Measurements from ENCODE around the gene GPR155. TPM values are rescaled to one million over a fixed set of nuclear protein-coding genes. Genes with fewer than 3 reads are reported as not detected.

GPR155 gene
- total RNA-seq, 4 donors from 2014 or later, result 28.8 to 43.2 (median 39.1) TPM

DNA sequence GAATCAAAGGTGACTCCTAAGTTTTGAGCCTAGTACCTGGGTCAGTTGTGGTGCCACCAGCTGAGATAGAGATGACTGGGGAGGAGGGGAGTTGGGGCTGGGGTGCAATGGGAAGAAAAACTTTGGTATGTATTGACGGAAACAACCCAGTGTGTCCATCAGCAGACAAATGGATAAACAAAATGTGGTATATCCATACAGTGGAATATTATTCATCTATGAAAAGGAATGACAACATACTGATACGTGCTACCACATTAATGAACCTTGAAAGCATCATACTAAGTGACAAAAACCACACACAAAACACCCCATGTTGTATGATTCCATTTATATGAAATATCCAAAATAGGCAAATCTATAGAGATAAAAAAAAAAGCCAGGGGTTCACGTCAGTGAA, 41.1 kb upstream of the GPR155 start:
- intact Hi-C loops (cut with DNase I), result no loop called here
- Histone ChIP-seq H3K4me3 (no peak overlapping the region), H3K9me3 (peaks cover 0 to 5% (median 0%) of the 10 kb centered on the region in 4 donors), H3K27me3 (no peaks in the 10 kb centered on the region), H3K27ac (replicated peaks in 1 of 4) (no peak overlapping the region), H3K36me3 (no peaks in the 10 kb centered on the region), H3K4me1 (peaks cover 0 to 7% (median 0%) of the 10 kb centered on the region in 4 donors)
- TF ChIP-seq POLR2AphosphoS5 (IDR thresholded peaks at IDR 0.05) (no peak), EP300 (IDR thresholded peaks at IDR 0.05) (no peak), POLR2A (IDR thresholded peaks at IDR 0.05; ENCODE audit: low read depth) (no peak)
- TF ChIP-seq, protein P1, sequence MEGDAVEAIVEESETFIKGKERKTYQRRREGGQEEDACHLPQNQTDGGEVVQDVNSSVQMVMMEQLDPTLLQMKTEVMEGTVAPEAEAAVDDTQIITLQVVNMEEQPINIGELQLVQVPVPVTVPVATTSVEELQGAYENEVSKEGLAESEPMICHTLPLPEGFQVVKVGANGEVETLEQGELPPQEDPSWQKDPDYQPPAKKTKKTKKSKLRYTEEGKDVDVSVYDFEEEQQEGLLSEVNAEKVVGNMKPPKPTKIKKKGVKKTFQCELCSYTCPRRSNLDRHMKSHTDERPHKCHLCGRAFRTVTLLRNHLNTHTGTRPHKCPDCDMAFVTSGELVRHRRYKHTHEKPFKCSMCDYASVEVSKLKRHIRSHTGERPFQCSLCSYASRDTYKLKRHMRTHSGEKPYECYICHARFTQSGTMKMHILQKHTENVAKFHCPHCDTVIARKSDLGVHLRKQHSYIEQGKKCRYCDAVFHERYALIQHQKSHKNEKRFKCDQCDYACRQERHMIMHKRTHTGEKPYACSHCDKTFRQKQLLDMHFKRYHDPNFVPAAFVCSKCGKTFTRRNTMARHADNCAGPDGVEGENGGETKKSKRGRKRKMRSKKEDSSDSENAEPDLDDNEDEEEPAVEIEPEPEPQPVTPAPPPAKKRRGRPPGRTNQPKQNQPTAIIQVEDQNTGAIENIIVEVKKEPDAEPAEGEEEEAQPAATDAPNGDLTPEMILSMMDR (IDR thresholded peaks at IDR 0.05), result no peak
- DNase-seq (ENCODE audit: extremely low spot score), result no peak
- WGBS, result 94% methylated on average over 3 of the region's 3 CpGs

DNA sequence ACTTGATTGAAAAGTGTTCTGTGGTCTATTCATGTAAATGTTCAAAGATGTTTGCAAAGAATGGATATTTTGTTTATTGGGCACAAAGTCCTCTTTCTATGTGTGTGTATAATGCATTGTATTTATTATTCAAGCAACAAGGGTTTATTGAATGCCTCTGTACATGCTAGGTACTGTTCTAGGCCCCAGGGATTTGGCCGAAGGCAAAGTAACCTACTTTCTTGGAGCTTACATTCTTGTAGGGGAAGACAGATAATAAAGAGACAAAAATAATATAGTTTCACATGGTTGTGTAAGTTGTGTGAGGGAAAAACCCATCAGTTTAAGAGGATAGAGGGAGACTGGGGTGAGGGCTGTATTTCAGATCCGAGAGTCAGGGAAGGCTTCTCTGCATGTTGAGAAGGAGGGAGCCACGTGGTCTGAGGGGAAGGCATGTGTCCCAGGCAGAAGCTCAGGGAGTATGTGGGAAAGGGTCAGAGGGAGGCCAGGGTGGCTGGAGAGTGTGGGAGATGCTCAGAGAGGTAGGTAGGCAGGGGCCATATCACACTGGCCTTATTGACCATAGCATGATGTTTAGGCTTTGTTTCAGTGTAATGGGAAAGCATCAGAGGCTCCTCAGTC, 40.4 kb upstream of the GPR155 start:
- no peaks in the 10 kb centered on the region for H3K36me3 ChIP-seq
- WGBS, result 87% methylated on average over 3 of the region's 3 CpGs
- intact Hi-C loops (cut with DNase I), result no loop called here
- no peak for TF ChIP-seq POLR2AphosphoS5 (IDR thresholded peaks at IDR 0.05)
- TF ChIP-seq, protein P1 (IDR thresholded peaks at IDR 0.05), result no peak
- no peak for TF ChIP-seq POLR2A (IDR thresholded peaks at IDR 0.05; ENCODE audit: low read depth)
- no peak for TF ChIP-seq EP300 (IDR thresholded peaks at IDR 0.05)
- peaks cover 0 to 7% (median 0%) of the 10 kb centered on the region in 4 donors for H3K4me1 ChIP-seq
- no peak for DNase-seq (ENCODE audit: extremely low spot score)
- no peak overlapping the region for H3K4me3 ChIP-seq
- no peaks in the 10 kb centered on the region for H3K27me3 ChIP-seq
- H3K9me3 ChIP-seq, result peaks cover 0 to 5% (median 0%) of the 10 kb centered on the region in 4 donors
- no peak overlapping the region for H3K27ac ChIP-seq (replicated peaks in 1 of 4)

DNA sequence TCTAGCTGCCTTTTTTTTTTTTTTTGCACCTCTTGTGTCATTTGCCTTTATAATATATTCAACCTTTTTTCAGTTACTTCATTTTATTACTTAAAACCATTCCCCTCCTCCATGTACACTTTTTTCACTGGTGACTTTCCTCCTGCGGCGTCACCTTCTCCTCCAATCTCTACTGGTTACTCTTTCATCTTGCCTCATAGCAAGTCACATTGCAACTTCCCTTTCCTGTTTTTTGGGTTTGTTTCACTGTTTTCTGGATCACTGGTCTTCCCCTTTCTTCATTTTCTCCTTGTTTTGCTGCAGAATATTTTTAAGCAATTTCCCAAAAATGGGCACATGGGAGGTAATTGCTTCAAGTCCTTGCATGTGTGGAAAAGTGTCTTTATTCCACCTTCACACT, 37.7 kb upstream of the GPR155 start:
- intact Hi-C loops (cut with DNase I), result no loop called here

DNA sequence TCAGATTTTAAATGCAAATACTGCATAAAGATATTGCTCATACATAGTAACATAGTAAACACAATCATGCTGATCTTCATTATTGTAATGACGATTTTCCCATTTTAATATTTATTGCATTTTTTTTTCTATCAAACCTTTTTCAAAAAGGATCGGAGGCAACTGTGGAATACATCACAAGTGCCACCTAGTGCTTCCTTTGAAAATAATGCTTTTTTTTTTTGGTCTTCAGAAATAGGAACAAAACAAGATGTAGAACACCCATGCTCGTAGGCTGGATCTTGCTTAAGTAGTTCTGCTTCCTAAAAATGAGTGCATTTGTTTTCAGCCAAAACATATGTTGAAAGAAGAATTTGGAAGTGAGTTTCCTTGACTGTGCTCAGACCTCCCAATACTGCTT, 35.7 kb upstream of the GPR155 start:
- H3K4me3 ChIP-seq, result no peak overlapping the region
- 14% methylated on average over 3 of the region's 3 CpGs for WGBS
- intact Hi-C loops (cut with DNase I), result loop anchor here (2.0 kb wide), 1 partner anchor 60 kb away; no protein-coding TSS in a partner anchor
- no peaks in the 10 kb centered on the region for H3K36me3 ChIP-seq
- no peak overlapping the region for H3K27ac ChIP-seq (replicated peaks in 1 of 4)
- no peak for DNase-seq (ENCODE audit: extremely low spot score)
- no peaks in the 10 kb centered on the region for H3K9me3 ChIP-seq
- TF ChIP-seq, protein P1 (IDR thresholded peaks at IDR 0.05), result peak; percentile 31 to 43 (median 38)
- TF ChIP-seq EP300 (IDR thresholded peaks at IDR 0.05) (no peak), POLR2A (IDR thresholded peaks at IDR 0.05; ENCODE audit: low read depth) (no peak), POLR2AphosphoS5 (IDR thresholded peaks at IDR 0.05) (no peak)
- peaks cover 0 to 7% (median 0%) of the 10 kb centered on the region in 4 donors for H3K4me1 ChIP-seq
- H3K27me3 ChIP-seq, result no peaks in the 10 kb centered on the region

More for the DNA sequence above, 37.7 kb upstream of the GPR155 start:
- Histone ChIP-seq H3K27me3 (no peaks in the 10 kb centered on the region), H3K27ac (replicated peaks in 1 of 4) (no peak overlapping the region), H3K9me3 (peaks cover 0 to 5% (median 0%) of the 10 kb centered on the region in 4 donors), H3K4me1 (peaks cover 0 to 7% (median 0%) of the 10 kb centered on the region in 4 donors), H3K4me3 (no peak overlapping the region), H3K36me3 (no peaks in the 10 kb centered on the region)
- WGBS, result 79% methylated on average over 2 of the region's 2 CpGs
- no peak for DNase-seq (ENCODE audit: extremely low spot score)
- TF ChIP-seq POLR2A (IDR thresholded peaks at IDR 0.05; ENCODE audit: low read depth), result no peak
- TF ChIP-seq, protein P1 (IDR thresholded peaks at IDR 0.05), result no peak

DNA sequence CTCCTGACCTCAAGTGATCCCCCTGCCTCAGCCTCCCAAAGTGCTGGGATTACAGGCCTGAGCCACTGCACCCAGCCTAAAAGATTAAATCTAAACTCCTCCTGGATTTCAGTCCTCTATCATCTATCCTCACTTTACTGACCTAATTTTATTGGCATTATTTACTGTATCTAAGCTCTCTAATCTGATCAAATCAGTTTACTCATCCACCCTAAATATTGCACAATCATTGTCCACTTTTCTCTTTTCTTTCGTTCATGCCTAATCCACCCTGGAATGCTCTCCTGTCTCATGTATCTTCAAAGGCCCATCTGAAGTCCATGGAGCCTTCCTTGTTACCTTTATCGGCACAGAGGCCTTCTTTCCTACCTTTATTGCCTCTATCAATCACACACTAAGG, 31.6 kb upstream of the GPR155 start:
- Histone ChIP-seq H3K9me3 (no peaks in the 10 kb centered on the region), H3K27ac (replicated peaks in 1 of 4) (no peak overlapping the region), H3K27me3 (no peaks in the 10 kb centered on the region), H3K36me3 (no peaks in the 10 kb centered on the region), H3K4me3 (no peak overlapping the region), H3K4me1 (no peaks in the 10 kb centered on the region)
- WGBS, result 85% methylated on average over 2 of the region's 2 CpGs
- intact Hi-C loops (cut with DNase I), result no loop called here
- DNase-seq (ENCODE audit: extremely low spot score), result no peak
- no peak for TF ChIP-seq EP300 (IDR thresholded peaks at IDR 0.05)
- TF ChIP-seq, protein P1 (IDR thresholded peaks at IDR 0.05), result no peak
- TF ChIP-seq POLR2AphosphoS5 (IDR thresholded peaks at IDR 0.05), result no peak
- no peak for TF ChIP-seq POLR2A (IDR thresholded peaks at IDR 0.05; ENCODE audit: low read depth)
